SK-N-SH treated with all-trans-retinoic acid at 6 μM for 48 hours (cell line): Measurements from ENCODE around the gene PTCH1.

Source experiments
- ATAC-seq: fragments of 200-7000 bp; cut with Tn5 transposase; 3 replicates; pipeline ENCODE4 v1.9.1; 2020; ENCODE audit warnings: mild to moderate bottlenecking, moderate library complexity
- ARNTL ChIP-seq: fragments of 450-650 bp; formaldehyde crosslinking; IDR thresholded peaks from 2 replicates; pipeline ENCODE4 v1.5.0; 2020; ENCODE audit warnings: low read depth, mild to moderate bottlenecking, moderate library complexity, borderline replicate concordance
- BACH2 ChIP-seq: fragments of 250-450 bp; sonication (Bioruptor Pico); IDR thresholded peaks from 2 replicates; pipeline ENCODE4 v1.9.0; 2021; ENCODE audit warnings: mild to moderate bottlenecking, borderline replicate concordance
- CSDC2 ChIP-seq: fragments of 250-450 bp; sonication (Bioruptor Pico); IDR thresholded peaks from 2 replicates; pipeline ENCODE4 v1.5.0; 2020; ENCODE audit warnings: mild to moderate bottlenecking, moderate library complexity
- ESRRG ChIP-seq: fragments of 250-450 bp; sonication (Bioruptor Pico); IDR thresholded peaks from 2 replicates; pipeline ENCODE4 v1.6.1; 2021; ENCODE audit warnings: mild to moderate bottlenecking
- GLIS3 ChIP-seq: fragments of 250-450 bp; sonication (Bioruptor Pico); IDR thresholded peaks from 2 replicates; pipeline ENCODE4 v1.5.0; 2020; ENCODE audit warnings: mild to moderate bottlenecking, moderate library complexity
- ISL1 ChIP-seq: fragments of 250-450 bp; sonication (Bioruptor Pico); IDR thresholded peaks from 2 replicates; pipeline ENCODE4 v2.1.2; 2022; ENCODE audit warnings: mild to moderate bottlenecking, moderate library complexity
- OSR1 ChIP-seq: fragments of 250-450 bp; sonication (Bioruptor Pico); IDR thresholded peaks from 2 replicates; pipeline ENCODE4 v1.8.0; 2022; ENCODE audit warnings: moderate library complexity, mild to moderate bottlenecking, inconsistent platforms
- PPARA ChIP-seq: fragments of 250-450 bp; sonication (Bioruptor Pico); IDR thresholded peaks from 2 replicates; pipeline ENCODE4 v1.5.0; 2020; ENCODE audit warnings: mild to moderate bottlenecking, borderline replicate concordance
- RARB ChIP-seq: fragments of 250-450 bp; sonication (Bioruptor Pico); IDR thresholded peaks from 2 replicates; pipeline ENCODE4 v1.8.0; 2021; ENCODE audit warnings: mild to moderate bottlenecking, moderate library complexity
- SNAI2 ChIP-seq: fragments of 250-450 bp; sonication (Bioruptor Pico); IDR thresholded peaks from 2 replicates; pipeline ENCODE4 v1.5.0; 2020; ENCODE audit warnings: mild to moderate bottlenecking, moderate library complexity
- TCF4 ChIP-seq: fragments of 250-450 bp; sonication (Bioruptor Pico); IDR thresholded peaks from 2 replicates; pipeline ENCODE4 v1.8.0; 2021; ENCODE audit warnings: mild to moderate bottlenecking, moderate library complexity, borderline replicate concordance
- TOX ChIP-seq: fragments of 250-450 bp; sonication (Bioruptor Pico); IDR thresholded peaks from 2 replicates; pipeline ENCODE4 v1.8.0; 2021; ENCODE audit warnings: mild to moderate bottlenecking, moderate library complexity, borderline replicate concordance
- TSHZ2 ChIP-seq: fragments of 250-450 bp; sonication (Bioruptor Pico); IDR thresholded peaks from 2 replicates; pipeline ENCODE4 v1.5.0; 2020; ENCODE audit warnings: mild to moderate bottlenecking, moderate library complexity
- ZC3H10 ChIP-seq: fragments of 250-450 bp; sonication (Bioruptor Pico); IDR thresholded peaks from 2 replicates; pipeline ENCODE4 v1.5.1; 2021; ENCODE audit warnings: mild to moderate bottlenecking, moderate library complexity
- ZFP3 ChIP-seq: fragments of 250-450 bp; sonication (Bioruptor Pico); IDR thresholded peaks from 2 replicates; pipeline ENCODE4 v1.5.0; 2020; ENCODE audit warnings: mild to moderate bottlenecking, moderate library complexity
- ZNF70 ChIP-seq: fragments of 450-650 bp; formaldehyde crosslinking; IDR thresholded peaks from 2 replicates; pipeline ENCODE4 v1.5.0; 2020; ENCODE audit warnings: mild to moderate bottlenecking, moderate library complexity
- ZNF8 ChIP-seq: fragments of 450-650 bp; formaldehyde crosslinking; IDR thresholded peaks from 2 replicates; pipeline ENCODE4 v1.5.0; 2020; ENCODE audit warnings: mild to moderate bottlenecking, moderate library complexity
- TF ChIP-seq, protein P1 (sequence below): fragments of 250-450 bp; sonication (Bioruptor Pico); IDR thresholded peaks from 2 replicates; pipeline ENCODE4 v1.8.0; 2020; ENCODE audit warnings: mild to moderate bottlenecking, moderate library complexity, borderline replicate concordance
- TF ChIP-seq, protein P2 (sequence below): fragments of 250-450 bp; sonication (Bioruptor Pico); IDR thresholded peaks from 2 replicates; pipeline ENCODE4 v1.5.1; 2021; ENCODE audit warnings: mild to moderate bottlenecking, moderate library complexity
- TF ChIP-seq, protein P3 (sequence below): fragments of 250-450 bp; sonication (Bioruptor Pico); IDR thresholded peaks from 2 replicates; pipeline ENCODE4 v1.5.1; 2020; ENCODE audit warnings: low read depth, mild to moderate bottlenecking, moderate library complexity
- TF ChIP-seq, protein P4 (sequence below): fragments of 250-450 bp; sonication (Bioruptor Pico); IDR thresholded peaks from 2 replicates; pipeline ENCODE4 v1.8.0; 2021; ENCODE audit warnings: low read depth, mild to moderate bottlenecking, moderate library complexity, borderline replicate concordance

The PTCH1 gene

GRCh38 chr9:95488954-95489353 is 27.8 kb downstream of the PTCH1 start (continued):
- TF ChIP-seq, protein P1, sequence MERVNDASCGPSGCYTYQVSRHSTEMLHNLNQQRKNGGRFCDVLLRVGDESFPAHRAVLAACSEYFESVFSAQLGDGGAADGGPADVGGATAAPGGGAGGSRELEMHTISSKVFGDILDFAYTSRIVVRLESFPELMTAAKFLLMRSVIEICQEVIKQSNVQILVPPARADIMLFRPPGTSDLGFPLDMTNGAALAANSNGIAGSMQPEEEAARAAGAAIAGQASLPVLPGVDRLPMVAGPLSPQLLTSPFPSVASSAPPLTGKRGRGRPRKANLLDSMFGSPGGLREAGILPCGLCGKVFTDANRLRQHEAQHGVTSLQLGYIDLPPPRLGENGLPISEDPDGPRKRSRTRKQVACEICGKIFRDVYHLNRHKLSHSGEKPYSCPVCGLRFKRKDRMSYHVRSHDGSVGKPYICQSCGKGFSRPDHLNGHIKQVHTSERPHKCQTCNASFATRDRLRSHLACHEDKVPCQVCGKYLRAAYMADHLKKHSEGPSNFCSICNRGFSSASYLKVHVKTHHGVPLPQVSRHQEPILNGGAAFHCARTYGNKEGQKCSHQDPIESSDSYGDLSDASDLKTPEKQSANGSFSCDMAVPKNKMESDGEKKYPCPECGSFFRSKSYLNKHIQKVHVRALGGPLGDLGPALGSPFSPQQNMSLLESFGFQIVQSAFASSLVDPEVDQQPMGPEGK (CRISPR knock-in tag) = no peak
- TF ChIP-seq, all 23 proteins: peak for 0

GRCh38 chr9:95486318-95486717 is 30.5 kb downstream of the PTCH1 start:
- no peak for ATAC-seq
- TF ChIP-seq BACH2 = no peak
- no peak for TF ChIP-seq TCF4 (CRISPR knock-in tag)
- no peak for TF ChIP-seq GLIS3
- no peak for TF ChIP-seq ISL1 (CRISPR knock-in tag)
- TF ChIP-seq ARNTL = no peak
- TF ChIP-seq PPARA (CRISPR knock-in tag) = no peak
- TF ChIP-seq, protein P2, sequence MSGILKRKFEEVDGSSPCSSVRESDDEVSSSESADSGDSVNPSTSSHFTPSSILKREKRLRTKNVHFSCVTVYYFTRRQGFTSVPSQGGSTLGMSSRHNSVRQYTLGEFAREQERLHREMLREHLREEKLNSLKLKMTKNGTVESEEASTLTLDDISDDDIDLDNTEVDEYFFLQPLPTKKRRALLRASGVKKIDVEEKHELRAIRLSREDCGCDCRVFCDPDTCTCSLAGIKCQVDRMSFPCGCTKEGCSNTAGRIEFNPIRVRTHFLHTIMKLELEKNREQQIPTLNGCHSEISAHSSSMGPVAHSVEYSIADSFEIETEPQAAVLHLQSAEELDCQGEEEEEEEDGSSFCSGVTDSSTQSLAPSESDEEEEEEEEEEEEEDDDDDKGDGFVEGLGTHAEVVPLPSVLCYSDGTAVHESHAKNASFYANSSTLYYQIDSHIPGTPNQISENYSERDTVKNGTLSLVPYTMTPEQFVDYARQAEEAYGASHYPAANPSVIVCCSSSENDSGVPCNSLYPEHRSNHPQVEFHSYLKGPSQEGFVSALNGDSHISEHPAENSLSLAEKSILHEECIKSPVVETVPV = no peak
- TF ChIP-seq, protein P3, sequence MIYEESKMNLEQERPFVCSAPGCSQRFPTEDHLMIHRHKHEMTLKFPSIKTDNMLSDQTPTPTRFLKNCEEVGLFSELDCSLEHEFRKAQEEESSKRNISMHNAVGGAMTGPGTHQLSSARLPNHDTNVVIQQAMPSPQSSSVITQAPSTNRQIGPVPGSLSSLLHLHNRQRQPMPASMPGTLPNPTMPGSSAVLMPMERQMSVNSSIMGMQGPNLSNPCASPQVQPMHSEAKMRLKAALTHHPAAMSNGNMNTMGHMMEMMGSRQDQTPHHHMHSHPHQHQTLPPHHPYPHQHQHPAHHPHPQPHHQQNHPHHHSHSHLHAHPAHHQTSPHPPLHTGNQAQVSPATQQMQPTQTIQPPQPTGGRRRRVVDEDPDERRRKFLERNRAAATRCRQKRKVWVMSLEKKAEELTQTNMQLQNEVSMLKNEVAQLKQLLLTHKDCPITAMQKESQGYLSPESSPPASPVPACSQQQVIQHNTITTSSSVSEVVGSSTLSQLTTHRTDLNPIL (CRISPR knock-in tag) = no peak
- TF ChIP-seq ZC3H10 = no peak
- TF ChIP-seq ZFP3 = no peak
- no peak for TF ChIP-seq CSDC2 (CRISPR knock-in tag)
- TF ChIP-seq SNAI2 (CRISPR knock-in tag) = no peak
- no peak for TF ChIP-seq TSHZ2

GRCh38 chr9:95484225-95484624 is 32.5 kb downstream of the PTCH1 start:
- no peak for ATAC-seq

DNA sequence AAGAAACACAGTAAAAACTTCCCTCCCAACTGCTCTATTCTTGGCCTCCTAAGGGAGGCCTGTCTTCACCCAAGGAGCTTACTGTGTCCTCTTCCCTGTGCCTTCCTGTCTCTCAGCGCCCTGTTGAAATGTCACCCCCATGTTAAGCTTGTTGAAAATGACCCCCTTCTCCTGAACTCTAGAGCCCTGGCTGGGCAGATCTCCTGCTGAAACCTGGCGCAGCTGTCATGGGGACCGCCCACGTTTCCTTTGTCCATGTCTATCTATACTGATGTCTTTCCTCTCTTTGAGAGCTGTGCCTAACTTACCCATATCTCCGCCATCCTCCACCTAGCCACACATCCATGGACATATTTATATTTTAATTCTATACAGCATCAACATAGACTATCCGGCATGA is 33.3 kb downstream of the PTCH1 start:
- TF ChIP-seq ZNF70 (CRISPR knock-in tag) (no peak), OSR1 (no peak), RARB (CRISPR knock-in tag) (no peak), TSHZ2 (no peak), ZNF8 (CRISPR knock-in tag) (no peak), TCF4 (CRISPR knock-in tag) (no peak), BACH2 (no peak), TOX (no peak)
- TF ChIP-seq, protein P4, sequence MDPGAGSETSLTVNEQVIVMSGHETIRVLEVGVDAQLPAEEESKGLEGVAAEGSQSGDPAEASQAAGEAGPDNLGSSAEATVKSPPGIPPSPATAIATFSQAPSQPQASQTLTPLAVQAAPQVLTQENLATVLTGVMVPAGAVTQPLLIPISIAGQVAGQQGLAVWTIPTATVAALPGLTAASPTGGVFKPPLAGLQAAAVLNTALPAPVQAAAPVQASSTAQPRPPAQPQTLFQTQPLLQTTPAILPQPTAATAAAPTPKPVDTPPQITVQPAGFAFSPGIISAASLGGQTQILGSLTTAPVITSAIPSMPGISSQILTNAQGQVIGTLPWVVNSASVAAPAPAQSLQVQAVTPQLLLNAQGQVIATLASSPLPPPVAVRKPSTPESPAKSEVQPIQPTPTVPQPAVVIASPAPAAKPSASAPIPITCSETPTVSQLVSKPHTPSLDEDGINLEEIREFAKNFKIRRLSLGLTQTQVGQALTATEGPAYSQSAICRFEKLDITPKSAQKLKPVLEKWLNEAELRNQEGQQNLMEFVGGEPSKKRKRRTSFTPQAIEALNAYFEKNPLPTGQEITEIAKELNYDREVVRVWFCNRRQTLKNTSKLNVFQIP (CRISPR knock-in tag) = no peak
- no peak for ATAC-seq

More at GRCh38 chr9:95484225-95484624, 32.5 kb downstream of the PTCH1 start:
- no peak for TF ChIP-seq ESRRG (CRISPR knock-in tag)
- TF ChIP-seq ARNTL = no peak
- no peak for TF ChIP-seq ZNF70 (CRISPR knock-in tag)
- TF ChIP-seq ZNF8 (CRISPR knock-in tag) = no peak
- no peak for TF ChIP-seq TCF4 (CRISPR knock-in tag)
- TF ChIP-seq ZFP3 = no peak
- TF ChIP-seq, protein P3 (CRISPR knock-in tag) = no peak
